ENCODE measurements around the gene GSKIP.

DNA sequence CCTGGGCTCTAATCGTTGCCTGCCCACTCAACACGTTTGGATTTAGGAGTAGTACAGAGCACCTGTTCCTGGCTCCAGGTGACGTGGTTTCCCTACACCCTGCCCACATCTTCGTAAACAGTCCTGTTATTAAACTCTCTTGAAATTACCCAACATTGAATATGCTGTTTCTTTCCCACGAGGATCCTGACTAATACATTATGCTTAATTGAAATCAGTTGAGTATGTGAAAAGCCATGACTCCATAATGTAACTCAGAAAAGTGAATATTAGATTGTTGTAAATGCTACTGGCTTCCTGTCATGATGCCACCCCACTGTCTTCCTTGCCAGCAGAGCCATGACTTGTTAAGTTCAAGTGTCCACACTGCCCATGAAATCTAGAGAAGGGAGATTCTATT is 50.2 kb downstream of the GSKIP start:
- TF ChIP-seq, protein P1, sequence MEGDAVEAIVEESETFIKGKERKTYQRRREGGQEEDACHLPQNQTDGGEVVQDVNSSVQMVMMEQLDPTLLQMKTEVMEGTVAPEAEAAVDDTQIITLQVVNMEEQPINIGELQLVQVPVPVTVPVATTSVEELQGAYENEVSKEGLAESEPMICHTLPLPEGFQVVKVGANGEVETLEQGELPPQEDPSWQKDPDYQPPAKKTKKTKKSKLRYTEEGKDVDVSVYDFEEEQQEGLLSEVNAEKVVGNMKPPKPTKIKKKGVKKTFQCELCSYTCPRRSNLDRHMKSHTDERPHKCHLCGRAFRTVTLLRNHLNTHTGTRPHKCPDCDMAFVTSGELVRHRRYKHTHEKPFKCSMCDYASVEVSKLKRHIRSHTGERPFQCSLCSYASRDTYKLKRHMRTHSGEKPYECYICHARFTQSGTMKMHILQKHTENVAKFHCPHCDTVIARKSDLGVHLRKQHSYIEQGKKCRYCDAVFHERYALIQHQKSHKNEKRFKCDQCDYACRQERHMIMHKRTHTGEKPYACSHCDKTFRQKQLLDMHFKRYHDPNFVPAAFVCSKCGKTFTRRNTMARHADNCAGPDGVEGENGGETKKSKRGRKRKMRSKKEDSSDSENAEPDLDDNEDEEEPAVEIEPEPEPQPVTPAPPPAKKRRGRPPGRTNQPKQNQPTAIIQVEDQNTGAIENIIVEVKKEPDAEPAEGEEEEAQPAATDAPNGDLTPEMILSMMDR (IDR thresholded peaks at IDR 0.05): no peak
- TF ChIP-seq ZNF263 (CRISPR knock-in tag; IDR thresholded peaks at IDR 0.05; ENCODE audit: low read depth) (no peak), SP1 (CRISPR knock-in tag; conservative IDR thresholded peaks at IDR 0.05) (no peak), FOXJ3 (CRISPR knock-in tag; IDR thresholded peaks at IDR 0.05; ENCODE audit: borderline replicate concordance) (no peak), TP53 (CRISPR knock-in tag; IDR thresholded peaks at IDR 0.05) (no peak), OVOL2 (CRISPR knock-in tag; IDR thresholded peaks at IDR 0.05; ENCODE audit: borderline replicate concordance) (no peak), ZNF121 (CRISPR knock-in tag; IDR thresholded peaks at IDR 0.05) (no peak), CREB1 (CRISPR knock-in tag; IDR thresholded peaks at IDR 0.05) (no peak)
- TF ChIP-seq, protein P2, sequence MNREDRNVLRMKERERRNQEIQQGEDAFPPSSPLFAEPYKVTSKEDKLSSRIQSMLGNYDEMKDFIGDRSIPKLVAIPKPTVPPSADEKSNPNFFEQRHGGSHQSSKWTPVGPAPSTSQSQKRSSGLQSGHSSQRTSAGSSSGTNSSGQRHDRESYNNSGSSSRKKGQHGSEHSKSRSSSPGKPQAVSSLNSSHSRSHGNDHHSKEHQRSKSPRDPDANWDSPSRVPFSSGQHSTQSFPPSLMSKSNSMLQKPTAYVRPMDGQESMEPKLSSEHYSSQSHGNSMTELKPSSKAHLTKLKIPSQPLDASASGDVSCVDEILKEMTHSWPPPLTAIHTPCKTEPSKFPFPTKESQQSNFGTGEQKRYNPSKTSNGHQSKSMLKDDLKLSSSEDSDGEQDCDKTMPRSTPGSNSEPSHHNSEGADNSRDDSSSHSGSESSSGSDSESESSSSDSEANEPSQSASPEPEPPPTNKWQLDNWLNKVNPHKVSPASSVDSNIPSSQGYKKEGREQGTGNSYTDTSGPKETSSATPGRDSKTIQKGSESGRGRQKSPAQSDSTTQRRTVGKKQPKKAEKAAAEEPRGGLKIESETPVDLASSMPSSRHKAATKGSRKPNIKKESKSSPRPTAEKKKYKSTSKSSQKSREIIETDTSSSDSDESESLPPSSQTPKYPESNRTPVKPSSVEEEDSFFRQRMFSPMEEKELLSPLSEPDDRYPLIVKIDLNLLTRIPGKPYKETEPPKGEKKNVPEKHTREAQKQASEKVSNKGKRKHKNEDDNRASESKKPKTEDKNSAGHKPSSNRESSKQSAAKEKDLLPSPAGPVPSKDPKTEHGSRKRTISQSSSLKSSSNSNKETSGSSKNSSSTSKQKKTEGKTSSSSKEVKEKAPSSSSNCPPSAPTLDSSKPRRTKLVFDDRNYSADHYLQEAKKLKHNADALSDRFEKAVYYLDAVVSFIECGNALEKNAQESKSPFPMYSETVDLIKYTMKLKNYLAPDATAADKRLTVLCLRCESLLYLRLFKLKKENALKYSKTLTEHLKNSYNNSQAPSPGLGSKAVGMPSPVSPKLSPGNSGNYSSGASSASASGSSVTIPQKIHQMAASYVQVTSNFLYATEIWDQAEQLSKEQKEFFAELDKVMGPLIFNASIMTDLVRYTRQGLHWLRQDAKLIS (CRISPR knock-in tag; IDR thresholded peaks at IDR 0.05; ENCODE audit: borderline replicate concordance): no peak
- TF ChIP-seq, protein P3, sequence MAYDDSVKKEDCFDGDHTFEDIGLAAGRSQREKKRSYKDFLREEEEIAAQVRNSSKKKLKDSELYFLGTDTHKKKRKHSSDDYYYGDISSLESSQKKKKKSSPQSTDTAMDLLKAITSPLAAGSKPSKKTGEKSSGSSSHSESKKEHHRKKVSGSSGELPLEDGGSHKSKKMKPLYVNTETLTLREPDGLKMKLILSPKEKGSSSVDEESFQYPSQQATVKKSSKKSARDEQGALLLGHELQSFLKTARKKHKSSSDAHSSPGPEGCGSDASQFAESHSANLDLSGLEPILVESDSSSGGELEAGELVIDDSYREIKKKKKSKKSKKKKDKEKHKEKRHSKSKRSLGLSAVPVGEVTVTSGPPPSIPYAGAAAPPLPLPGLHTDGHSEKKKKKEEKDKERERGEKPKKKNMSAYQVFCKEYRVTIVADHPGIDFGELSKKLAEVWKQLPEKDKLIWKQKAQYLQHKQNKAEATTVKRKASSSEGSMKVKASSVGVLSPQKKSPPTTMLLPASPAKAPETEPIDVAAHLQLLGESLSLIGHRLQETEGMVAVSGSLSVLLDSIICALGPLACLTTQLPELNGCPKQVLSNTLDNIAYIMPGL (CRISPR knock-in tag; IDR thresholded peaks at IDR 0.05): no peak
- TF ChIP-seq, protein P4, sequence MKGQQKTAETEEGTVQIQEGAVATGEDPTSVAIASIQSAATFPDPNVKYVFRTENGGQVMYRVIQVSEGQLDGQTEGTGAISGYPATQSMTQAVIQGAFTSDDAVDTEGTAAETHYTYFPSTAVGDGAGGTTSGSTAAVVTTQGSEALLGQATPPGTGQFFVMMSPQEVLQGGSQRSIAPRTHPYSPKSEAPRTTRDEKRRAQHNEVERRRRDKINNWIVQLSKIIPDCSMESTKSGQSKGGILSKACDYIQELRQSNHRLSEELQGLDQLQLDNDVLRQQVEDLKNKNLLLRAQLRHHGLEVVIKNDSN (CRISPR knock-in tag; IDR thresholded peaks at IDR 0.05): no peak
- TF ChIP-seq, protein P5, sequence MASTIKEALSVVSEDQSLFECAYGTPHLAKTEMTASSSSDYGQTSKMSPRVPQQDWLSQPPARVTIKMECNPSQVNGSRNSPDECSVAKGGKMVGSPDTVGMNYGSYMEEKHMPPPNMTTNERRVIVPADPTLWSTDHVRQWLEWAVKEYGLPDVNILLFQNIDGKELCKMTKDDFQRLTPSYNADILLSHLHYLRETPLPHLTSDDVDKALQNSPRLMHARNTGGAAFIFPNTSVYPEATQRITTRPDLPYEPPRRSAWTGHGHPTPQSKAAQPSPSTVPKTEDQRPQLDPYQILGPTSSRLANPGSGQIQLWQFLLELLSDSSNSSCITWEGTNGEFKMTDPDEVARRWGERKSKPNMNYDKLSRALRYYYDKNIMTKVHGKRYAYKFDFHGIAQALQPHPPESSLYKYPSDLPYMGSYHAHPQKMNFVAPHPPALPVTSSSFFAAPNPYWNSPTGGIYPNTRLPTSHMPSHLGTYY (CRISPR knock-in tag; IDR thresholded peaks at IDR 0.05): no peak
- TF ChIP-seq, protein P6, sequence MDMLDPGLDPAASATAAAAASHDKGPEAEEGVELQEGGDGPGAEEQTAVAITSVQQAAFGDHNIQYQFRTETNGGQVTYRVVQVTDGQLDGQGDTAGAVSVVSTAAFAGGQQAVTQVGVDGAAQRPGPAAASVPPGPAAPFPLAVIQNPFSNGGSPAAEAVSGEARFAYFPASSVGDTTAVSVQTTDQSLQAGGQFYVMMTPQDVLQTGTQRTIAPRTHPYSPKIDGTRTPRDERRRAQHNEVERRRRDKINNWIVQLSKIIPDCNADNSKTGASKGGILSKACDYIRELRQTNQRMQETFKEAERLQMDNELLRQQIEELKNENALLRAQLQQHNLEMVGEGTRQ (CRISPR knock-in tag; IDR thresholded peaks at IDR 0.05): no peak

Measured in WTC11 (cell line).